Upper lobe of left lung (tissue), 6 donors: Measurements from ENCODE around the gene SCP2. TPM values are rescaled to one million over a fixed set of nuclear protein-coding genes. Genes with fewer than 3 reads are reported as not detected.
"Not testable (repeated sequence)": the region's sequence is repeated elsewhere in the genome, so short reads cannot be mapped to it uniquely, and the experiment has no call there.

Experiments
- ATAC-seq, 2 donors: fragments of 200-7000 bp; cut with Tn5 transposase; one replicate each; pipeline ENCODE4 v1.9.1; 2022; ENCODE audit warnings: mild to moderate bottlenecking in 2 of 2, moderate library complexity in 2 of 2; ENCODE audit not compliant: low FRiP score in 2 of 2
- DNase-seq, 2 donors: peaks; one replicate each; pipeline ENCODE4 v3.0.0-alpha.2; 2019 to 2020
- H3K27ac ChIP-seq, 4 donors: fragments of 200-600 bp; sonication (generic); one replicate each; pipeline ENCODE4 v1.5.1; 2016 to 2019
- H3K27me3 ChIP-seq, 4 donors: fragments of 200-600 bp; sonication (generic); one replicate each; pipeline ENCODE4 v1.5.1; 2017 to 2019
- H3K36me3 ChIP-seq, 4 donors: fragments of 200-600 bp; sonication (generic); one replicate each; pipeline ENCODE4 v1.5.1; 2016 to 2019
- H3K4me1 ChIP-seq, 4 donors: fragments of 200-600 bp; sonication (generic); one replicate each; pipeline ENCODE4 v1.5.1; 2018 to 2019
- H3K4me3 ChIP-seq, 4 donors: fragments of 200-600 bp; sonication (generic); one replicate each; pipeline ENCODE4 v1.5.1; 2017 to 2019; ENCODE audit warnings: mild to moderate bottlenecking in 2 of 4, moderate library complexity in 1 of 4
- H3K9me3 ChIP-seq, 4 donors: fragments of 200-600 bp; sonication (generic); one replicate each; pipeline ENCODE4 v1.5.1; 2018 to 2019
- EP300 ChIP-seq, 4 donors: sonication (generic); formaldehyde crosslinking; IDR thresholded peaks; one replicate each; pipeline ENCODE4 v1.5.1; 2017; ENCODE audit warnings: antibody characterized with exemption in 4 of 4, control low read depth in 2 of 4
- POLR2A ChIP-seq, 4 donors: fragments of 450-650 bp; IDR thresholded peaks; one replicate each; pipeline ENCODE4 v1.5.1; 2016 to 2017; ENCODE audit warnings: antibody characterized with exemption in 4 of 4, mild to moderate bottlenecking in 2 of 4
- POLR2AphosphoS5 ChIP-seq, 2 donors: sonication (generic); formaldehyde crosslinking; IDR thresholded peaks; one replicate each; pipeline ENCODE4 v1.5.1; 2017; ENCODE audit warnings: antibody characterized with exemption in 2 of 2
- WGBS, 2 donors: methylation state at CpG; one replicate each; pipeline ENCODE4 v1.1.5; 2017 to 2018; 5-methylcytosine and 5-hydroxymethylcytosine counted together
- total RNA-seq, 6 donors: library from RNA; depleted of rRNA in 4 of 6; stranded (reverse); fragments of >200 nt in 4 of 6; gene quantifications; one replicate each; pipeline versions ENCODE4 v1.1.0 to v1.2.1, GENCODE V29; 2016 to 2021
- TF ChIP-seq, protein P1 (sequence below), 6 experiments: fragments of 450-650 bp in 4 of 6; fragments of 200-600 bp in 2 of 6; sonication (generic) in 2 of 6; IDR thresholded peaks; one replicate each; pipeline ENCODE4 v1.5.1; 2016 to 2019; ENCODE audit warnings: antibody characterized with exemption in 6 of 6
- donor health status: DM: no; HTN: no; CAD: no; lungs with moderate emphysema.
- donor health status: DM: no; HTN: yes; CAD: no; lungs with severe emphysema.

SCP2 gene
- total RNA-seq, 6 donors from 2014 or later = 52.4 to 173 (median 131) TPM

DNA sequence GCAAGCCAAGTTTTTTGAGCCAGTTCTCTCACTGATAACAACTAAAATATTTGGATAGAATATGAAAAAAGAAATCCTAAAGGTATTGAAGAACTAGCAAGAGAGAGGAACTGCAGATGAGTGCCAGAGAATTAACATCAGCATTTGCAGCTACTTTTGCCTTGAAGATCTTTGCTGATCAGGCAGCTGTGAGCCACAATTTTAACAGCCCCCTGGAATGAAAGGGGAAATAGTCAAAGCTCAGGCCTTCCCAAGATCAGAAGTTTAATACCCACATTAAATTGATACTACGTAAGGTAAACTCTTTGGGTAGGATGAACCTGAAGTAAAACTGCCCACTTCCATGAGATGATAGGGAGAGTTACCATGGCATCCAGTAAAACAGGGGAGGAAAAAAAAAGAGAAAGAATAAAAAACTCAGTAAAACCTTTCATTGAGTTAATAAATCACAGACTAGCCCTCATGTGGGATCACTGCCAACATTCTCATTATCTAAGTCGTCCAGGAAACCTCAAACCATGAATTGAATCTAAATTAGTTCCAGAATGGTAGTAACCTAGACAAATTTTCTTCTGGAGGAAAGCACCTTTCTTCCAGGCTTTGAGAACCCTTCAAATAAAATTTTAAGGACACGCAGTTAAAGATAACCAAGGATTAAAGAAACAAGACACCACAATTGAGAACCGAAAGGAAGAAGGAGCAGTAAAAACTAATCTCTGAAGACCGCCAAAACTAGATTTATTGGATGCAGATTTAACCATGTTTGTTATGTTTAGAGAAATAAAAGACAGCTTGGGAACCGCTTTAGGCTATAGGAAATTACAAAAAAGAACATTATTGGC is 28.3 kb downstream of the SCP2 start:
- no peak overlapping the region for H3K27ac ChIP-seq
- no peak for ATAC-seq
- 52 to 62% methylated on average over 6 of the region's 6 CpGs for WGBS, 2 donors

DNA sequence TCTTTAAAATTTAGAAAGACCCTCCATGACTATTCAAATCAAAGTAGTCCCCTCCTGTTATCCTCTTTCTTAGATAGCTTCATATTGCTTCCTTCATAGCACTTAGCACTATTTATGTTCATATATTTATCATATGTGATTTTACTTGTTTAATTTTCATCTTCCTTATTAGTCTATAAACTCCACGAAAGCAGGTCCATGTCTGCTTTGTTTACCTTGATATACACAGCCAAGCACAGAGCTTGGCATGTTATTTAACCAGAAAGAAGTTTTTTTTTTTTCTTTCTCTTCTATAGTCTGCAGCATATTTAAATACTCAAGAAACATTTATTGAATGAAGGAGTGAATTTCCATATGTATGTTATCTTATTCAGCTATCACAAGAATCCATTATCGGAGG is 36.0 kb downstream of the SCP2 start:
- 79 to 85% methylated on average over 2 of the region's 2 CpGs for WGBS, 2 donors
- no peak overlapping the region for H3K4me3 ChIP-seq
- peaks cover 0 to 35% (median 2%) of the 10 kb centered on the region in 4 donors for H3K36me3 ChIP-seq
- no peak overlapping the region for H3K27ac ChIP-seq
- H3K27me3 ChIP-seq = no peaks in the 10 kb centered on the region
- TF ChIP-seq EP300 (IDR thresholded peaks at IDR 0.05) (no peak), POLR2A (IDR thresholded peaks at IDR 0.05) (no peak), POLR2AphosphoS5 (IDR thresholded peaks at IDR 0.05) (no peak)
- TF ChIP-seq, protein P1, sequence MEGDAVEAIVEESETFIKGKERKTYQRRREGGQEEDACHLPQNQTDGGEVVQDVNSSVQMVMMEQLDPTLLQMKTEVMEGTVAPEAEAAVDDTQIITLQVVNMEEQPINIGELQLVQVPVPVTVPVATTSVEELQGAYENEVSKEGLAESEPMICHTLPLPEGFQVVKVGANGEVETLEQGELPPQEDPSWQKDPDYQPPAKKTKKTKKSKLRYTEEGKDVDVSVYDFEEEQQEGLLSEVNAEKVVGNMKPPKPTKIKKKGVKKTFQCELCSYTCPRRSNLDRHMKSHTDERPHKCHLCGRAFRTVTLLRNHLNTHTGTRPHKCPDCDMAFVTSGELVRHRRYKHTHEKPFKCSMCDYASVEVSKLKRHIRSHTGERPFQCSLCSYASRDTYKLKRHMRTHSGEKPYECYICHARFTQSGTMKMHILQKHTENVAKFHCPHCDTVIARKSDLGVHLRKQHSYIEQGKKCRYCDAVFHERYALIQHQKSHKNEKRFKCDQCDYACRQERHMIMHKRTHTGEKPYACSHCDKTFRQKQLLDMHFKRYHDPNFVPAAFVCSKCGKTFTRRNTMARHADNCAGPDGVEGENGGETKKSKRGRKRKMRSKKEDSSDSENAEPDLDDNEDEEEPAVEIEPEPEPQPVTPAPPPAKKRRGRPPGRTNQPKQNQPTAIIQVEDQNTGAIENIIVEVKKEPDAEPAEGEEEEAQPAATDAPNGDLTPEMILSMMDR (IDR thresholded peaks at IDR 0.05) = no peak
- DNase-seq (no peak), ATAC-seq (no peak)
- H3K4me1 ChIP-seq = no peaks in the 10 kb centered on the region
- no peaks in the 10 kb centered on the region for H3K9me3 ChIP-seq

More for the DNA sequence above, 28.3 kb downstream of the SCP2 start:
- no peak for TF ChIP-seq EP300 (IDR thresholded peaks at IDR 0.05)
- TF ChIP-seq POLR2AphosphoS5 (IDR thresholded peaks at IDR 0.05) = no peak
- TF ChIP-seq, protein P1 (IDR thresholded peaks at IDR 0.05) = no peak
- TF ChIP-seq POLR2A (IDR thresholded peaks at IDR 0.05) = no peak
- no peak for DNase-seq
- Histone ChIP-seq H3K9me3 (no peaks in the 10 kb centered on the region), H3K36me3 (peaks cover 0 to 23% (median 0%) of the 10 kb centered on the region in 4 donors), H3K27me3 (no peaks in the 10 kb centered on the region), H3K4me1 (no peaks in the 10 kb centered on the region), H3K4me3 (no peak overlapping the region)

DNA sequence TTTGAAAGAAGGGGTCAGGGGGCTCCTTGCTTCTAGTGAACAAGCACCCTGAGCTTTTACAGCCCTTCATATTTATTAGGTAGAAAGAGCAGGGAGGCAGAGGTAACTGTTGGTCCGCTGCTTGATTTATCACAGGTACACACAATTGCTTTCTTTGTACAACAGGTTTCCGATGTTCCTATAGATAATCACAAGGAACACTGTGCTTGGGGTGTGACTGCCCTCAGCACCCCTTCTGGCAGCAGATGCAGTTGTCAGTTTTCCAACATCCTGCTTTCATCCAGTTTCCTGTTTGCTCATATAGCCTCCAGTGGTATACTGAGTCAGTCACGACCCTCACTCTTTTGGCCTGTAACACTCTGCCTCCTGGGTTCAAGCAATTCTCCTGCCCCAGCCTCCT is 40.6 kb downstream of the SCP2 start:
- TF ChIP-seq, protein P1 (IDR thresholded peaks at IDR 0.05) = no peak
- TF ChIP-seq POLR2AphosphoS5 (IDR thresholded peaks at IDR 0.05) (no peak), EP300 (IDR thresholded peaks at IDR 0.05) (no peak), POLR2A (IDR thresholded peaks at IDR 0.05) (no peak)
- Histone ChIP-seq H3K4me1 (no peaks in the 10 kb centered on the region), H3K9me3 (no peaks in the 10 kb centered on the region), H3K4me3 (no peak overlapping the region), H3K27me3 (no peaks in the 10 kb centered on the region), H3K27ac (no peak overlapping the region), H3K36me3 (peaks cover 0 to 28% (median 2%) of the 10 kb centered on the region in 4 donors)
- ATAC-seq (no peak), DNase-seq (no peak)
- WGBS, 2 donors = 87 to 89% methylated on average over 3 of the region's 3 CpGs

DNA sequence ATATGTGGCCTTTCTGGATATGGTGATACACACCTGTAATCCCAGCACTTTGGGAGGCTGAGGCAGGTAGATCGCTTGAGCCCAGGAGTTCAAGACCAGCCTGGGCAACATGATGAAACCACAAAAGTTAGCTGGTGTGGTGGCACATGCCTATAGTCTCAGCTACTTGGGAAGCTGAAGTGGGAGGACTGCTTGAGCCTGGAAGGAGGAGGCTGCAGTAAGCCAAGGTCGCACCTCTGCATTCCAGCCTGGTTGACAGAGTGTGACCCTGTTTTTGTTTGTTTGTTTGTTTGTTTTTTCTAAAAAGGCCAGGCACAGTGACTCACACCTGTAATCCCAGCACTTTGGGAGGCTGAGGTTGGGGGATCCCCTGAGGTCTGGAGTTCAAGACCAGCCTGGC is 42.2 kb downstream of the SCP2 start:
- H3K36me3 ChIP-seq = peaks cover 0 to 20% (median 2%) of the 10 kb centered on the region in 4 donors
- not testable (repeated sequence) for DNase-seq, H3K27me3 ChIP-seq, H3K27ac ChIP-seq, ATAC-seq, H3K4me3 ChIP-seq, H3K9me3 ChIP-seq, H3K4me1 ChIP-seq
- 86 to 92% methylated on average over 2 of the region's 2 CpGs for WGBS, 2 donors

DNA sequence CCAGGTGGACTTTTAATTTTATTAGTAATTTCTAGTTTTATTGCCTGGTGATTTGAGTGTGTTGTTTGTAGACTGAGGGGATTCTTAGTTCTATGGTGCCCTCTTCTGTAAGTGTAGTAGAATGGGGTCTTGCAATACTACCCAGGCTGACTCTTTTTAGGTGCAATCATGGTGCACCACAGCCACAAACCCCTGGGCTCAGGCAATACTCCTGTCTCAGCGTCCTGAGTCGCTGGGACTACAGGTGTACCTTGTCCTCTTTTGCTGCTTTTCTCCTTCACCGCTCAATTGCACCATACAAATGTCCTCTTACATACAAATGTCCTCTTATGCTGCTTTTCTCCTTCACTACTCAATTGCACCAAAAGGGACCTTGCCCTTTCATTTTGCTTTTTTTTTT is 43.1 kb downstream of the SCP2 start:
- 78% methylated on average over 3 of the region's 3 CpGs for WGBS, 2 donors
- DNase-seq (no peak), ATAC-seq (no peak)
- Histone ChIP-seq H3K4me3 (no peak overlapping the region), H3K36me3 (peaks cover 0 to 18% (median 2%) of the 10 kb centered on the region in 4 donors), H3K27me3 (no peaks in the 10 kb centered on the region), H3K27ac (no peak overlapping the region), H3K4me1 (no peaks in the 10 kb centered on the region), H3K9me3 (no peaks in the 10 kb centered on the region)
- TF ChIP-seq EP300 (IDR thresholded peaks at IDR 0.05) (no peak), POLR2A (IDR thresholded peaks at IDR 0.05) (no peak), POLR2AphosphoS5 (IDR thresholded peaks at IDR 0.05) (no peak)
- TF ChIP-seq, protein P1 (IDR thresholded peaks at IDR 0.05) = no peak
